Measurements from ENCODE around the gene BNC1.

The BNC1 gene

GRCh38 chr15:83284559-83285283 lies at the start of gene BNC1:
BNC1 (minus strand) TSS chr15:83284664; CDS start chr15:83284628, 36 bp downstream.
- no peak for DNase-seq

GRCh38 chr15:83327041-83327440 lies 42.6 kb upstream of the BNC1 start:
- no peak for DNase-seq

- DNase-seq = no peak
Measured at GRCh38 chr15:83324799-83325198, 40.3 kb upstream of the BNC1 start.

- DNase-seq = no peak
Measured at GRCh38 chr15:83323296-83323711, 38.8 kb upstream of the BNC1 start.

- no peak for DNase-seq
Measured at GRCh38 chr15:83322691-83323090, 38.2 kb upstream of the BNC1 start.

- DNase-seq = no peak
Measured at GRCh38 chr15:83322061-83322460, 37.6 kb upstream of the BNC1 start.

- no peak for DNase-seq
Measured at GRCh38 chr15:83320844-83321243, 36.4 kb upstream of the BNC1 start.

GRCh38 chr15:83320404-83320803 lies 35.9 kb upstream of the BNC1 start:
- DNase-seq = no peak

GRCh38 chr15:83319771-83320170 lies 35.3 kb upstream of the BNC1 start:
- no peak for DNase-seq

GRCh38 chr15:83318861-83319415 lies 34.5 kb upstream of the BNC1 start:
- no peak for DNase-seq

GRCh38 chr15:83318036-83318435 lies 33.6 kb upstream of the BNC1 start:
- no peak for DNase-seq

- no peak for DNase-seq
Measured at GRCh38 chr15:83312071-83312470, 27.6 kb upstream of the BNC1 start.

- no peak for DNase-seq
Measured at GRCh38 chr15:83310521-83311456, 26.3 kb upstream of the BNC1 start.

- no peak for DNase-seq
Measured at GRCh38 chr15:83308671-83309070, 24.2 kb upstream of the BNC1 start.

GRCh38 chr15:83306561-83306960 lies 22.1 kb upstream of the BNC1 start:
- DNase-seq = no peak

GRCh38 chr15:83305704-83306291 lies 21.3 kb upstream of the BNC1 start:
- DNase-seq = no peak

GRCh38 chr15:83304861-83305703 lies 20.6 kb upstream of the BNC1 start:
- DNase-seq = no peak

GRCh38 chr15:83303535-83303934 lies 19.1 kb upstream of the BNC1 start:
- DNase-seq = no peak

GRCh38 chr15:83300826-83301225 lies 16.4 kb upstream of the BNC1 start:
- no peak for DNase-seq

GRCh38 chr15:83299462-83299861 lies 15.0 kb upstream of the BNC1 start:
- DNase-seq = no peak

GRCh38 chr15:83295417-83295816 lies 11.0 kb upstream of the BNC1 start:
- no peak for DNase-seq

- no peak for DNase-seq
Measured at GRCh38 chr15:83293201-83293600, 8.7 kb upstream of the BNC1 start.
